Liver (tissue), 9 donors: ENCODE results near the gene NFATC1. TPM values are rescaled to one million over a fixed set of nuclear protein-coding genes. Genes with fewer than 3 reads are reported as not detected.
"Not testable (repeated sequence)": the region's sequence is repeated elsewhere in the genome, so short reads cannot be mapped to it uniquely, and the experiment has no call there.

Experiments used
- DNase-seq: peaks from one replicate; pipeline ENCODE4 v3.0.0-alpha.2; 2017; ENCODE audit warnings: low spot score
- H3K27ac ChIP-seq, 2 donors: one replicate each; pipeline ENCODE4 v1.7.0; 2013; ENCODE audit warnings: inconsistent platforms in 2 of 2, low read length in 2 of 2, control low read depth in 1 of 2, low read depth in 1 of 2, mild to moderate bottlenecking in 1 of 2
- H3K27me3 ChIP-seq, 4 donors: one replicate each; pipeline versions ENCODE4 v1.6.1 to v1.7.0; 2013; ENCODE audit warnings: low read length in 3 of 4, inconsistent platforms in 1 of 4, mild to moderate bottlenecking in 1 of 4, moderate library complexity in 1 of 4; ENCODE audit not compliant: control insufficient read depth in 4 of 4, insufficient read depth in 4 of 4
- H3K36me3 ChIP-seq, 4 donors: one replicate each; pipeline versions ENCODE4 v1.6.1 to v1.7.0; 2013; ENCODE audit warnings: low read length in 3 of 4, mild to moderate bottlenecking in 3 of 4, low read depth in 1 of 4, moderate library complexity in 1 of 4; ENCODE audit not compliant: control insufficient read depth in 4 of 4, insufficient read depth in 3 of 4
- H3K4me1 ChIP-seq, 4 donors: one replicate each; pipeline versions ENCODE4 v1.6.1 to v1.7.0; 2013; ENCODE audit warnings: low read length in 3 of 4, mild to moderate bottlenecking in 3 of 4, moderate library complexity in 1 of 4; ENCODE audit not compliant: control insufficient read depth in 4 of 4, insufficient read depth in 4 of 4
- H3K4me3 ChIP-seq, 3 donors: one replicate each; pipeline versions ENCODE4 v1.6.1 to v1.7.0; 2013; ENCODE audit warnings: low read length in 3 of 3, control low read depth in 1 of 3, low read depth in 1 of 3, mild to moderate bottlenecking in 1 of 3
- H3K9ac ChIP-seq, 2 donors: one replicate each; pipeline ENCODE4 v1.7.0; 2013; ENCODE audit warnings: low read length in 2 of 2, mild to moderate bottlenecking in 2 of 2, moderate library complexity in 2 of 2, control low read depth in 1 of 2, low read depth in 1 of 2
- H3K9me3 ChIP-seq, 4 donors: one replicate each; pipeline versions ENCODE4 v1.6.1 to v1.7.0; 2013; ENCODE audit warnings: low read length in 3 of 4; ENCODE audit not compliant: control insufficient read depth in 4 of 4
- EGR1 ChIP-seq, 2 donors: IDR thresholded peaks; 2 replicates each; pipeline ENCODE4 v1.6.1; 2016 to 2018; ENCODE audit warnings: antibody characterized with exemption in 2 of 2, low read depth in 2 of 2
- FOXA1 ChIP-seq: IDR thresholded peaks from 2 replicates; pipeline ENCODE4 v1.6.1; 2016; ENCODE audit warnings: antibody characterized with exemption
- FOXA2 ChIP-seq: IDR thresholded peaks from 2 replicates; pipeline ENCODE4 v1.6.1; 2016; ENCODE audit warnings: antibody characterized with exemption
- GABPA ChIP-seq, 2 donors: IDR thresholded peaks in 1 of 2; conservative IDR thresholded peaks in 1 of 2; 2 replicates each; pipeline ENCODE4 v1.6.1; 2016; ENCODE audit warnings: antibody characterized with exemption in 2 of 2, mild to moderate bottlenecking in 1 of 2, moderate library complexity in 1 of 2
- HNF4A ChIP-seq, 2 donors: conservative IDR thresholded peaks; 2 replicates each; pipeline ENCODE4 v1.6.1; 2016; ENCODE audit warnings: antibody characterized with exemption in 2 of 2, mild to moderate bottlenecking in 2 of 2
- HNF4G ChIP-seq: IDR thresholded peaks from 2 replicates; pipeline ENCODE4 v1.6.1; 2016; ENCODE audit warnings: antibody characterized with exemption
- JUND ChIP-seq, 2 donors: IDR thresholded peaks; 2 replicates each; pipeline ENCODE4 v1.6.1; 2016; ENCODE audit warnings: antibody characterized with exemption in 2 of 2
- NR2F2 ChIP-seq: IDR thresholded peaks from 2 replicates; pipeline ENCODE4 v1.6.1; 2016; ENCODE audit warnings: antibody characterized with exemption
- RAD21 ChIP-seq, 2 donors: IDR thresholded peaks; 2 replicates each; pipeline ENCODE4 v1.6.1; 2016; ENCODE audit warnings: antibody characterized with exemption in 2 of 2, mild to moderate bottlenecking in 2 of 2
- RXRA ChIP-seq, 2 donors: IDR thresholded peaks; 2 replicates each; pipeline ENCODE4 v1.6.1; 2017 to 2018; ENCODE audit warnings: antibody characterized with exemption in 2 of 2, mild to moderate bottlenecking in 1 of 2
- SP1 ChIP-seq: IDR thresholded peaks from 2 replicates; pipeline ENCODE4 v1.6.1; 2018; ENCODE audit warnings: antibody characterized with exemption, mild to moderate bottlenecking
- YY1 ChIP-seq: IDR thresholded peaks from 2 replicates; pipeline ENCODE4 v1.6.1; 2016; ENCODE audit warnings: antibody characterized with exemption, mild to moderate bottlenecking
- WGBS: extraction: QIAGEN DNeasy Blood & Tissue Kit; methylation state at CpG from one replicate; pipeline ENCODE4 v1.1.7; 2013; 5-methylcytosine and 5-hydroxymethylcytosine counted together
- polyA plus RNA-seq, 2 donors: library from polyadenylated mRNA; stranded (reverse) in 1 of 2; unstranded in 1 of 2; fragments of 200-250 nt in 1 of 2; fragments of >200 nt in 1 of 2; fragmentation: Nextera tagmentation in 1 of 2; extraction: Ambion mirVana in 1 of 2; gene quantifications; one replicate each; pipeline versions ENCODE4 v1.2.1 to v1.2.3, GENCODE V29; 2013 to 2015
- total RNA-seq, 2 donors: library from RNA; depleted of rRNA; stranded (reverse); fragments of >200 nt; gene quantifications; one replicate each; pipeline ENCODE4 v1.2.3, GENCODE V29; 2014
- TF ChIP-seq, protein P1 (sequence below): IDR thresholded peaks from 2 replicates; pipeline ENCODE4 v1.6.1; 2016; ENCODE audit warnings: antibody characterized with exemption
- TF ChIP-seq, protein P2 (sequence below): IDR thresholded peaks from 2 replicates; pipeline ENCODE4 v1.6.1; 2016; ENCODE audit warnings: antibody characterized with exemption
- TF ChIP-seq, protein P3 (sequence below): IDR thresholded peaks from 2 replicates; pipeline ENCODE4 v1.6.1; 2016; ENCODE audit warnings: antibody characterized with exemption, mild to moderate bottlenecking
- TF ChIP-seq, protein P4 (sequence below): fragments of 150-350 bp; IDR thresholded peaks from 2 replicates; pipeline ENCODE4 v1.5.1; 2017; ENCODE audit warnings: improper control_type of control experiment, low read depth, low read length; ENCODE audit not compliant: missing input control
- TF ChIP-seq, protein P5 (sequence below): IDR thresholded peaks from 2 replicates; pipeline ENCODE4 v1.6.1; 2016; ENCODE audit warnings: antibody characterized with exemption
- donor health status: healthy.
- donor health status: healthy.
- donor health status: healthy.
- donor health status: healthy.
- donor health status: healthy.

Gene NFATC1
- total and polyA plus RNA-seq, 4 donors = 0.57 to 2.2 (median 1.3) TPM

DNA sequence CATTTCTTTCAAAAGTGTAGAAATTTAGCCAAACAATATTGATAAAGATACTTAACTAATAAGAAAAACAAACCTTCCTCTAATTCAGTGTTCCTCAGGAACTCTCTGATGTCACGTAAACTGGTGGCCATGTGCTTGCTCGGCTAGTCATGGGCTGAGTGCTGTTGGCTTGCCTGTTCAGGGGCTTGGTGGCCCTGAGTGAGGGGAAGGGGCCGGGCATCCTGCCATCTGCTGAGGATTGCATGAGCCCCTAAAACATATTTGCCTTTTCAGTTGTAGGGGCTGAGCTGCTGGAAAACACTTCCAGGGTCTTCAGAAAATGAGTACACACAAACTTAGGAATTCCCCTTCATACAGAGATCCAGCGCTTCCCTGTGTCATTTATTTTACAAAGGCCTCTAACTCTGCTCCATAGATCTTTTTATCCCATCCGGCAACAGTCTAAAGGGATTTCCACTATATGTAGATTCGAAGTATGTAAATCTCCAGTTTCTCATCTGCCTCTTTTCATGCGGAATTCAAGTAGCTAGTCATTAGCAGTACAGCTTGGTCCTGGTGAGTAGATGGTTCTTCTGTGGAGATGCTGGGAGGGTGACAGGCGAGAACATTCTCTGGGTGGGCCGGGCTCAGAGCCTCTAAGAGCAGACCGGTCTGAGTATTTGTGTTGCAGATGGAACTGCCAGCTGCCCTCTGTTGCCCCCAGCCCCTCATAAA, 20.1 kb upstream of the NFATC1 start:
- Histone ChIP-seq H3K4me1 (no peaks in the 10 kb centered on the region), H3K36me3 (peaks cover 4 to 16% (median 7%) of the 10 kb centered on the region in 4 donors), H3K9me3 (no peaks in the 10 kb centered on the region), H3K27ac (no peak overlapping the region), H3K27me3 (no peaks in the 10 kb centered on the region), H3K4me3 (no peak overlapping the region), H3K9ac (no peak overlapping the region)
- 97% methylated on average over 10 of the region's 10 CpGs for WGBS
- DNase-seq = no peak
- TF ChIP-seq FOXA2 = no peak
- no peak for TF ChIP-seq GABPA (IDR thresholded peaks at IDR 0.05 in 1 of 2, conservative IDR thresholded peaks at IDR 0.05 in 1 of 2)
- TF ChIP-seq SP1 = no peak
- TF ChIP-seq, protein P1, sequence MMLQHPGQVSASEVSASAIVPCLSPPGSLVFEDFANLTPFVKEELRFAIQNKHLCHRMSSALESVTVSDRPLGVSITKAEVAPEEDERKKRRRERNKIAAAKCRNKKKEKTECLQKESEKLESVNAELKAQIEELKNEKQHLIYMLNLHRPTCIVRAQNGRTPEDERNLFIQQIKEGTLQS = no peak
- no peak for TF ChIP-seq HNF4G
- no peak for TF ChIP-seq EGR1 (IDR thresholded peaks at IDR 0.05; ENCODE audit: low read depth in 2 of 2)
- TF ChIP-seq YY1 = no peak
- no peak for TF ChIP-seq HNF4A (conservative IDR thresholded peaks at IDR 0.05)
- no peak for TF ChIP-seq FOXA1
- TF ChIP-seq NR2F2 = no peak
- TF ChIP-seq, protein P2, sequence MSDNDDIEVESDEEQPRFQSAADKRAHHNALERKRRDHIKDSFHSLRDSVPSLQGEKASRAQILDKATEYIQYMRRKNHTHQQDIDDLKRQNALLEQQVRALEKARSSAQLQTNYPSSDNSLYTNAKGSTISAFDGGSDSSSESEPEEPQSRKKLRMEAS = no peak
- no peak for TF ChIP-seq JUND (IDR thresholded peaks at IDR 0.05)
- TF ChIP-seq, protein P3, sequence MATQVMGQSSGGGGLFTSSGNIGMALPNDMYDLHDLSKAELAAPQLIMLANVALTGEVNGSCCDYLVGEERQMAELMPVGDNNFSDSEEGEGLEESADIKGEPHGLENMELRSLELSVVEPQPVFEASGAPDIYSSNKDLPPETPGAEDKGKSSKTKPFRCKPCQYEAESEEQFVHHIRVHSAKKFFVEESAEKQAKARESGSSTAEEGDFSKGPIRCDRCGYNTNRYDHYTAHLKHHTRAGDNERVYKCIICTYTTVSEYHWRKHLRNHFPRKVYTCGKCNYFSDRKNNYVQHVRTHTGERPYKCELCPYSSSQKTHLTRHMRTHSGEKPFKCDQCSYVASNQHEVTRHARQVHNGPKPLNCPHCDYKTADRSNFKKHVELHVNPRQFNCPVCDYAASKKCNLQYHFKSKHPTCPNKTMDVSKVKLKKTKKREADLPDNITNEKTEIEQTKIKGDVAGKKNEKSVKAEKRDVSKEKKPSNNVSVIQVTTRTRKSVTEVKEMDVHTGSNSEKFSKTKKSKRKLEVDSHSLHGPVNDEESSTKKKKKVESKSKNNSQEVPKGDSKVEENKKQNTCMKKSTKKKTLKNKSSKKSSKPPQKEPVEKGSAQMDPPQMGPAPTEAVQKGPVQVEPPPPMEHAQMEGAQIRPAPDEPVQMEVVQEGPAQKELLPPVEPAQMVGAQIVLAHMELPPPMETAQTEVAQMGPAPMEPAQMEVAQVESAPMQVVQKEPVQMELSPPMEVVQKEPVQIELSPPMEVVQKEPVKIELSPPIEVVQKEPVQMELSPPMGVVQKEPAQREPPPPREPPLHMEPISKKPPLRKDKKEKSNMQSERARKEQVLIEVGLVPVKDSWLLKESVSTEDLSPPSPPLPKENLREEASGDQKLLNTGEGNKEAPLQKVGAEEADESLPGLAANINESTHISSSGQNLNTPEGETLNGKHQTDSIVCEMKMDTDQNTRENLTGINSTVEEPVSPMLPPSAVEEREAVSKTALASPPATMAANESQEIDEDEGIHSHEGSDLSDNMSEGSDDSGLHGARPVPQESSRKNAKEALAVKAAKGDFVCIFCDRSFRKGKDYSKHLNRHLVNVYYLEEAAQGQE = no peak
- TF ChIP-seq, protein P4, sequence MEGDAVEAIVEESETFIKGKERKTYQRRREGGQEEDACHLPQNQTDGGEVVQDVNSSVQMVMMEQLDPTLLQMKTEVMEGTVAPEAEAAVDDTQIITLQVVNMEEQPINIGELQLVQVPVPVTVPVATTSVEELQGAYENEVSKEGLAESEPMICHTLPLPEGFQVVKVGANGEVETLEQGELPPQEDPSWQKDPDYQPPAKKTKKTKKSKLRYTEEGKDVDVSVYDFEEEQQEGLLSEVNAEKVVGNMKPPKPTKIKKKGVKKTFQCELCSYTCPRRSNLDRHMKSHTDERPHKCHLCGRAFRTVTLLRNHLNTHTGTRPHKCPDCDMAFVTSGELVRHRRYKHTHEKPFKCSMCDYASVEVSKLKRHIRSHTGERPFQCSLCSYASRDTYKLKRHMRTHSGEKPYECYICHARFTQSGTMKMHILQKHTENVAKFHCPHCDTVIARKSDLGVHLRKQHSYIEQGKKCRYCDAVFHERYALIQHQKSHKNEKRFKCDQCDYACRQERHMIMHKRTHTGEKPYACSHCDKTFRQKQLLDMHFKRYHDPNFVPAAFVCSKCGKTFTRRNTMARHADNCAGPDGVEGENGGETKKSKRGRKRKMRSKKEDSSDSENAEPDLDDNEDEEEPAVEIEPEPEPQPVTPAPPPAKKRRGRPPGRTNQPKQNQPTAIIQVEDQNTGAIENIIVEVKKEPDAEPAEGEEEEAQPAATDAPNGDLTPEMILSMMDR = no peak
- TF ChIP-seq RXRA (IDR thresholded peaks at IDR 0.05) = no peak
- TF ChIP-seq, protein P5, sequence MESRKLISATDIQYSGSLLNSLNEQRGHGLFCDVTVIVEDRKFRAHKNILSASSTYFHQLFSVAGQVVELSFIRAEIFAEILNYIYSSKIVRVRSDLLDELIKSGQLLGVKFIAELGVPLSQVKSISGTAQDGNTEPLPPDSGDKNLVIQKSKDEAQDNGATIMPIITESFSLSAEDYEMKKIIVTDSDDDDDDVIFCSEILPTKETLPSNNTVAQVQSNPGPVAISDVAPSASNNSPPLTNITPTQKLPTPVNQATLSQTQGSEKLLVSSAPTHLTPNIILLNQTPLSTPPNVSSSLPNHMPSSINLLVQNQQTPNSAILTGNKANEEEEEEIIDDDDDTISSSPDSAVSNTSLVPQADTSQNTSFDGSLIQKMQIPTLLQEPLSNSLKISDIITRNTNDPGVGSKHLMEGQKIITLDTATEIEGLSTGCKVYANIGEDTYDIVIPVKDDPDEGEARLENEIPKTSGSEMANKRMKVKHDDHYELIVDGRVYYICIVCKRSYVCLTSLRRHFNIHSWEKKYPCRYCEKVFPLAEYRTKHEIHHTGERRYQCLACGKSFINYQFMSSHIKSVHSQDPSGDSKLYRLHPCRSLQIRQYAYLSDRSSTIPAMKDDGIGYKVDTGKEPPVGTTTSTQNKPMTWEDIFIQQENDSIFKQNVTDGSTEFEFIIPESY = no peak
- no peak for TF ChIP-seq RAD21 (IDR thresholded peaks at IDR 0.05)

DNA sequence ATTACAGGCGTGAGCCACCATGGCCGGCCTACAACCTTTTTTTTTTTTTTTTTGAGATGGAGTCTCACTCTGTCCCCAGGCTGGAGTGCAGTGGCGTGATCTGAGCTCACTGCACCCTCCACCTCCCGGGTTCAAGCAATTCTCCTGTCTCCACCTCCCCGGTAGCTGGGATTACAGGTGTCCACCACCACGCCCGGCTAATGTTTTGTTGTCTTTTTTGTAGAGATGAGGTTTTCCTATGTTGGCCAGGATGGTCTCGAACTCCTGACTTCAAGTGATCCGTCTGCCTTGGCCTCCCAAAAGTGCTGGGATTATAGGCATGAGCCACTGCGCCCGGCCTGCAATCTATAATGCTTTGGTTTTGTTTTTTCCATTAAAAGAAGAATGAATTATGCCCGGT, 19.1 kb upstream of the NFATC1 start:
- 91% methylated on average over 12 of the region's 12 CpGs for WGBS
- H3K4me1 ChIP-seq, H3K9ac ChIP-seq, H3K9me3 ChIP-seq, H3K27ac ChIP-seq, H3K4me3 ChIP-seq, H3K27me3 ChIP-seq, DNase-seq: not testable (repeated sequence)
- peaks cover 4 to 16% (median 7%) of the 10 kb centered on the region in 4 donors for H3K36me3 ChIP-seq
